HuH-7 (cell line): ENCODE data around the gene HLCS.
"Not testable (repeated sequence)": the region's sequence is repeated elsewhere in the genome, so short reads cannot be mapped to it uniquely, and the experiment has no call there.

Experiments used
- DNase-seq: peaks from one replicate; pipeline ENCODE4 v3.0.0; 2011; ENCODE audit warnings: low spot score

The HLCS gene

DNA sequence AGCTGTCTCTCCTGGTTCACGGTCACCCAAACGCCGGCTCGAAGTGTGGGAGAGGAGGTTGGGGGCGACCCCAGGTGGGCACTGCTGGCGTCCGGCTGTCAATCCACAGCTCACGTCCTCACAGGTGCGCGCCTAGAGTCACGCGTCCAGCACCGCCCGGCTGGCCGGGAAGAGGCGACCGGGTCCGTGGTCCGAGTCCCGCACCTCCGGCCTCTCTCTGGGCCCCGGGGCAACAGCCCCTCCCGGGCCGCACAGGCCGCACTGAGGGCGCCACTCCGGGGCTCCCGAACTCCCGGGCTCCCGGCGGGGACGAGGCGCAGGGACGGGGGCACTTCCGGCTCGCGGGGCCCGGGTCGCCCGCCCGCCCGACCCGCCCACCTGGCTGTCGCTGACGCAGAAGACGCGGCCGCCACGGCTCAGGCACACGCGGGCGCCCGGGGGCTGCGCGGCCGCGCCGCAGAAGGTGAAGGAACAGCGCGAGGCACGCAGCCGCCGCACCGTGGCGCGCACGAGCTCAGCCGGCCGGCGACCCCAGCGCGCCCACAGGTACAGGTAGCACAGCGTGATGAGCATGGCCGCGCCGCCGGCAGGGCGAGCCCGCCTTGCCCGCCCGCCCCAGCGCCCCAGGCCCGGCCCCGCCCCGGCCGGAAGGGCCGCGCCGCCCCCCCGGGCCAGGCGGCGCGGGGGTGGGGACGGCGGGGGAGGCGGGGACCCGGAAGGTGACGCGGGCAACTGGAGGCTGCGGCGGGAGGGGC, at the start of gene HLCS:
TSS of gene HLCS (minus strand) at position 604 of the 755 bp plus-strand sequence. CDS start at position 573, 31 bp downstream.
- DNase-seq, result peak; percentile 55

DNA sequence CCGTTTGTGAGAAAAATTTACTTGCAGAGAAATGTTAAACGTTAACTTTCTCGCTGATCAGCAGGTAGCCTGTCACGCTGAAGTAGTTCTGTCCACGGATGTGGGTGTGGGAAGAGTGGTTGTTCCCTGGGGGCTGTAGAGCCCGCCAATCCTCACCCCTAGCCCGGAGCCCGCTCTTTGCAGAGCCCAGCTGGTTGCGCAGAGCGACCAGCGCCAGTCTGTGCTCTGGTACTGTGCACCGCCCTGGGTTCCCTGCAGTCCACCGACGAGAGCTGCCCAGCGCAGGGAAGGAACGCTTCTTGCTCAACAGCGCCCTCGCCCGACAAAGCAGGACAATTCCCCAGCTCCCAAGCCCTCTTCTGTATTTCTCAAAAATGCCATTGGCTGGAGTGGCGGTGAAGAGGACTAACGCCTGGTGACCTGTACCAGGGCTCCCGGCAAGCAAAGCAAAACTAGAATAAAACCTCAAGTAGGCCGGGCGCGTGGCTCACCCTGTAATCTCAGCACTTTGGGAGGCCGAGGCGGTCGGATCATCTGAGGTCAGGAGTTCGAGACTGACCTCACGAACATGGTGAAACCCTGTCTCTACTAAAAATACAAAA, 43.4 kb upstream of the HLCS start:
- peak; percentile 83 for DNase-seq

DNA sequence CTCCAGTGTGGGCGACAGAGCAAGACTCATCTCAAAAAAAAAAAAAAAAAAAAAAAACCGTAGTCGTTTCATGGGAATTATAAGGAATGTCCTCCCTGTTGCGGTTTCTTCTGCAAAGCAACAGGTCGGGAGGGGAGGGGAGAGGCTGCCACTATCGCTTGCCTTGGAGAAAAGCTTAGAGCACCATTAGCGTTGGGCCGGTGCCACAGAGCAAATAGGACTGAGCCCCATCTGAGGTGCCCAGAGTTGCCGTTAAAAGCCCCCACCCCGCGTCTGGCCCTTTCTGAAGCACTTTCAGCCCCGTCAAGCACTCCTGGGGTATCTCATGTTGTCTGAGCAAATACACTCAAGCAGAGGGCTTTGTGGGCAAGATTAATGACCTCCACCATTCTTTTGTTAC, 42.3 kb upstream of the HLCS start:
- no peak for DNase-seq

DNA sequence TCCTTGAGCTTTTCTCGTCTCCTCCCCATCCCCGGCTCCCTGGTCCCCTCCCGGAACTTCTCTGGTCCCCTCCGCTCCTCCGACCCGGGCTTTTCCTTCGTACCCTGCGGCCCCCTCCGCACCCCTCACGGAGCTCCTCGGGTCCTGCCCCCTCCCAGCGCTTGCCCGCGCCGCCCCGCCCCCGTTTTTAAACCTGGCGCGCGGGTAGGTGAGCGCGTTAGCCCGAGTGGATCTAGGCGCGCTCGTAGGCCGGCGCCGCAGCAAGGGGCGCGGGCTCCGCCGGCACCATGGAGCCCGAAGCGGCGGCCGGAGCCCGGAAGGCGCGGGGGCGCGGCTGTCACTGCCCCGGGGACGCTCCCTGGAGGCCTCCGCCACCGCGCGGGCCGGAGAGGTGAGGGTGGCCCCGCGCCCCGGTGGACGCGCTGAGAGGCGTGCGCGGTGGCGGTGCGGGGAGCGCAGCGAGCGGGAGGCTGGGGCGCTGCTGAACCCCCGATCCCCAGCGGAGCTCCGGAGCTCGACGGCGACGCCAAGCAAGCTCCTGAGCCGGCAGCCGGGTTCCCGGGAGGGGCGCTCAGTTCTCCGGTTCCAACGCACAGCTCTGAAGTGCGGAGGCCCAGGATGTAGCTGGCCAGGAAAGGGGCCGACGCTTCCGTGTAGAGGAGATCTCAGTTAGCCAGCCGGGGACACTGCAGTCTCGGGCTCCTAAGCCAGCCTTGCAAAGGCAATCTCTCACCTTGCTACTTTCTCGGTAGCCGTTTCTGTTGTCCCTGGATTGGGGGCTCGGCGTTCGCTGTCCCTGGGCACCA, 40.2 kb upstream of the HLCS start, which contains the start of gene RIPPLY3:
TSS of gene RIPPLY3 (plus strand) at position 217 of the 806 bp plus-strand sequence. CDS start at position 288, 71 bp downstream.
- DNase-seq, result no peak

- no peak for DNase-seq
These were observed 39.3 kb upstream of the HLCS start for GRCh38 chr21:37005548-37006485.

- DNase-seq, result not testable (repeated sequence)
These were observed 37.4 kb upstream of the HLCS start for GRCh38 chr21:37003917-37004316.

GRCh38 chr21:37002851-37003250, 36.4 kb upstream of the HLCS start:
- not testable (repeated sequence) for DNase-seq

DNA sequence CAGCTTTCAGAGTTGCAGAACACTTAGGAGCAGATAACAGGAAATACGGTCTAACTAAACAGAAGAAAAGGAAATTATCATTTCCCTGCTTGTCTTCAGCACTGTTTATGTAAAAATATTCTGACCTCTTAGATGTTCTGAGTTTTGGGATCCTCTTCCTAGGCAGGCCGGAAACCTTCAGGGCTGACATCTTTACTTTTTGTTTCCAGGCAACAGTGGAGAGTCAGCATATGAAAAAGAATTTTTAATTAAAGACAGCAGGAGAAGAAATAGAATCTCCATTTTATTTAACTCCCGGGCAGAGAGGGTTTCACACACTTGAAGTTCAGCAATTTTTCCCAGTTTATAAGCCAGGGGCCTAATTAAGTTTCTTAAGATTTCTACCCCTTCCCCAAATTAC, 35.0 kb upstream of the HLCS start:
- DNase-seq, result no peak

DNA sequence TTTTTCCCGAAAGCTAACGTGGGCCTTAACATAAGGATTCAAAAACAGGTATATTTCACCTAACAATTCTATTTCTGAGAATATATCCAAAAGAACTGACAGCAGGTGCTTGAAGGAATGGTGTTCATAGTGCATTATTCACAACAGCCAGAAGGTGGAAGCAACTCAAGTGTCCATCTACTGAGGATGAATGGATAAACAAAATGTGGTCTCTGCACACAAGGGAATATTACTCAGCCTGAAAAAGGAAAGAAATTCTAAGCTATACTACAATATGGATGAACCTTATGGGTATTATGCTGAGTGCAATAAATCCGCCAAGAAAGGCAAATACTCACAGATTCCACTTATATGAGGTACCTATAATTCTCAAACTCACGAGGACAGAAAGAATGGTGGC, 33.9 kb upstream of the HLCS start:
- DNase-seq, result no peak

DNA sequence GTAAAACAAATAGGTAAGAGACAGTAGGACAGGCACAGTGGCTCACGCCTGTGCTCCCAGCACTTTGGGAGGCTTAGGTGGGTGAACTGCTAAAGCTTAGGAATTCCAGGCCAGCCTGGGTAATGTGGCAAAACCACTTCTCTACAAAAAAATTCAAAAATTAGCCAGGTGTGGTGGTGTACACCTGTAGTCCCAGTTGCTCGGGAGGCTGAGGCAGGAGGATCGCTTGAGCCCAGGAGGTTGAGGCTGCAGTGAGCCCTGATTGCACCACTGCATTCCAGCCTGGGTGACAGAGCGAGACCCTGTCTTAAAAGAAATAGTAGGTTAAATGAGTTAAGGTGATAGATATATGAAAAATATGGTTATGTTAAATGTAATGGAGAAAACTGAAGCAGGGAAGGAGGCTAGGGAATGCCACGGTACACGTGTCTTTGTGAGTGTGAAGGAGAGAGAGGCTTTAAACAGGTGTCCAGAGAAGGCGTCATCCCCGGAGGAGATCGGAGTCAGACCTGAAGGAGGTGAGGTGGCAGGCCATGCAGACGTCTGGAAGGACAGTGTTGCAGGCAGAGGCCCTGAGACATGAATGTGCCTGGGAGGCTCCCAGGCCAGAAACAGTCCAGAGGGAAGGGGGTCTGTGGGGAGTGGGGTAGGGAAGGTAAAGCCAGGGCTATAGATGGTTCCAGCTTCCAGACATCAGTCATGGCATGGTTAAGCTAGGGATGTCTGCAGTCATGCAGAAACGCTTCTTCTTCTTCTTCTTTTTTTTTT, 32.8 kb upstream of the HLCS start:
- no peak for DNase-seq

GRCh38 chr21:36995285-36995684, 28.8 kb upstream of the HLCS start:
- not testable (repeated sequence) for DNase-seq

GRCh38 chr21:36994501-36995158, 28.2 kb upstream of the HLCS start:
- DNase-seq, result no peak

GRCh38 chr21:36992671-36993070, 26.2 kb upstream of the HLCS start:
- DNase-seq, result no peak

GRCh38 chr21:36990508-36991205, 24.2 kb upstream of the HLCS start:
- no peak for DNase-seq

DNA sequence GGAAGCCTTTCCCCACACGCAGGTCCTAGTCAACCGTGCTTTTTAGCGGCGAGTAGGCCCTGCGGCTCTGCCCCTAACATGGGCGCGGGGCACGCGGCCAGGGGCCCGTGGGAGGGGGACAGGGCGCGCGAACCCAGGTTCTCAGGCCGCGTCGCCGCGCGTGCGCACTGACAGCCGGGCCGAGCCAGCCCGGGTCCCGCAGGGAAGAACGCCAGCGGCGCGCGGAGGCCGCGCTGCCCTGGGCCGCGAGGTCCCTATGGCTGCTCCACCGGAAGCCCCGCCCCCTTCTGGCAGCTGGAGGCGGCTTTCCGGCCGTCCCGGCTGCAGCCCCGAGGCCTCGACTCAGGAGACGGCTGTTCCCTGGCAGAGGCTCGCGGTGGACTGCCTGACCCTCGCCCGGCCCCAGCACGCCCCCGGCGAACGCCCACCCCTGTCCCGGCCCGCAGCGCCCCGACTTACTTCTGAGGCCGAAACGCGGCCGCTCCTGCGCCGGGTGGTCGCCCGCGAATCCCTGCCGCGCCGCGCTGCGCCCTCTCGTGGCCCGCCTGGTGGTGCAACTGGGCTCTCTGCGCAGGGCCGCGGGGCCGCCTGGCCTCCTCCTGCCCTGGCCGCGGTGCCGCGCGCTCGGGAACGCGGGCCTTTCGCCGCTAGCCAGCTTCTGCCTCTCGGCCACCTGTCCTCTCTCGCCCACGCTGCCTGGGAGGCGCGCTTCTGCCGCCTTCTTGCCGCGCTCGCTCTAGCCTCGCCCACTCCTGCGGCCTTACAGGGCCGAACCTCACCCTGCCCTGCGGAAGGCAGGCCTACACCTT, 23.4 kb upstream of the HLCS start:
- peak; percentile 96 for DNase-seq

DNA sequence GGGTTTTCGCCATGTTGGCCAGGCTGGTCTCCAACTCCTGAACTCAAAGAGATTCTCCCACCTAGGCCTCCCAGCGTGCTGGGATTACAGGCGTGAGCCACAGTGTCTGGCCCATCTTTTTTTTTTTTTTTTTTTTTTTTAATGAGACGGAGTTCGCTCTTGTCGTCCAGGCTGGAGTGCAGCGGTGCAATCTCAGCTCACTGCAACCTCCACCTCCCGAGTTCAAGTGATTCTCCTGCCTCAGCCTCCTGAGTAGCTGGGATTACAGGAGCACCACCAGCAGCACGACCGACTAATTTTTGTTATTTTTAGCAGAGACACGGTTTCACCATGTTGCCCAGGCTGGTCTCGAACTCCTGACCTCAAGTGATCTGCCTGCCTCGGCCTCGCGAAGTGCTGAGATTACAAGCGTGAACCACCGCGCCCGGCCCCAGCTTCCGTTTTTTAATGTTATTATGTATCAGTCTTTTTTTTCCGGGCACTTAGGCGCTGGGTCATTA, 22.8 kb upstream of the HLCS start:
- DNase-seq, result not testable (repeated sequence)

- DNase-seq, result no peak
These were observed 22.1 kb upstream of the HLCS start for GRCh38 chr21:36988536-36988935.

GRCh38 chr21:36987845-36988244, 21.4 kb upstream of the HLCS start:
- no peak for DNase-seq
